HG02763 (cell line): ENCODE data around the gene HSD17B3.
"Not testable (repeated sequence)": the region's sequence is repeated elsewhere in the genome, so short reads cannot be mapped to it uniquely, and the experiment has no call there.

ENCODE experiments used
- ATAC-seq: cut with Tn5 transposase; IDR thresholded peaks from one replicate; pipeline ENCODE4 v1.9.1; 2021; ENCODE audit warnings: mild to moderate bottlenecking, moderate library complexity; ENCODE audit not compliant: unreplicated experiment

The HSD17B3 gene

GRCh38 chr9:96201140-96201539, 100.8 kb downstream of the HSD17B3 start:
- ATAC-seq, result no peak

GRCh38 chr9:96199006-96199405, 103.0 kb downstream of the HSD17B3 start:
- no peak for ATAC-seq

GRCh38 chr9:96195541-96195940, 106.4 kb downstream of the HSD17B3 start:
- no peak for ATAC-seq

GRCh38 chr9:96193236-96193755, 108.7 kb downstream of the HSD17B3 start:
- ATAC-seq, result no peak

GRCh38 chr9:96192710-96193109, 109.3 kb downstream of the HSD17B3 start:
- ATAC-seq, result no peak

- no peak for ATAC-seq
Observed at GRCh38 chr9:96189995-96190394, 112.0 kb downstream of the HSD17B3 start.

- not testable (repeated sequence) for ATAC-seq
Observed at GRCh38 chr9:96189581-96189980, 112.4 kb downstream of the HSD17B3 start.

GRCh38 chr9:96188571-96188970, 113.4 kb downstream of the HSD17B3 start:
- no peak for ATAC-seq

- ATAC-seq, result no peak
Observed at GRCh38 chr9:96187151-96187555, 114.8 kb downstream of the HSD17B3 start.

- ATAC-seq, result no peak
Observed at GRCh38 chr9:96186591-96187011, 115.4 kb downstream of the HSD17B3 start.

GRCh38 chr9:96185518-96186156, 116.3 kb downstream of the HSD17B3 start:
- ATAC-seq, result no peak
